Cortex of kidney (tissue), 1 donor: ENCODE measurements around the gene LTBP3.

Experiments used
- DNase-seq: peaks from one replicate; lab custom pipeline; 2025; lab: John Stamatoyannopoulos, UW

Gene LTBP3

GRCh38 chr11:65558002-65558929 lies at the start of gene LTBP3:
TSS of gene LTBP3 (minus strand) at chr11:65558359. CDS start at chr11:65557959, 400 bp downstream.
- DNase-seq = no peak

- no peak for DNase-seq
These were observed 48.9 kb upstream of the LTBP3 start for GRCh38 chr11:65606876-65607613.

- DNase-seq = no peak
These were observed 46.1 kb upstream of the LTBP3 start for GRCh38 chr11:65604258-65604657.

- no peak for DNase-seq
These were observed 41.7 kb upstream of the LTBP3 start for GRCh38 chr11:65599955-65600246.

GRCh38 chr11:65599216-65599954 lies 41.2 kb upstream of the LTBP3 start:
- DNase-seq = no peak

- no peak for DNase-seq
These were observed 40.1 kb upstream of the LTBP3 start for GRCh38 chr11:65598258-65598699.

GRCh38 chr11:65596520-65596919 lies 38.4 kb upstream of the LTBP3 start:
- DNase-seq = no peak

GRCh38 chr11:65595543-65596281 lies 37.6 kb upstream of the LTBP3 start, which contains the start of gene KCNK7:
TSS of gene KCNK7 (minus strand) at chr11:65595800. CDS start at chr11:65595772, 28 bp downstream.
- no peak for DNase-seq

GRCh38 chr11:65595131-65595530 lies 37.0 kb upstream of the LTBP3 start:
- no peak for DNase-seq

- DNase-seq = no peak
These were observed 35.6 kb upstream of the LTBP3 start for GRCh38 chr11:65593518-65594414.

- no peak for DNase-seq
These were observed 34.8 kb upstream of the LTBP3 start for GRCh38 chr11:65592858-65593517.

GRCh38 chr11:65591939-65592857 lies 34.0 kb upstream of the LTBP3 start:
- DNase-seq = no peak

GRCh38 chr11:65590240-65590738 lies 32.1 kb upstream of the LTBP3 start:
- DNase-seq = no peak

- no peak for DNase-seq
These were observed 31.5 kb upstream of the LTBP3 start for GRCh38 chr11:65589444-65590239.

GRCh38 chr11:65588199-65589054 lies 30.3 kb upstream of the LTBP3 start:
- DNase-seq = no peak

GRCh38 chr11:65586676-65587075 lies 28.5 kb upstream of the LTBP3 start:
- DNase-seq = no peak

- no peak for DNase-seq
These were observed 28.1 kb upstream of the LTBP3 start for GRCh38 chr11:65586247-65586630.
